K562 (cell line): ENCODE results near the gene RPL11. TPM values are rescaled to one million over a fixed set of nuclear protein-coding genes. Genes with fewer than 3 reads are reported as not detected.

ENCODE experiments used
- BRD4 ChIP-seq: fragments of 200-600 bp; sonication (generic); IDR thresholded peaks from 2 replicates; pipeline ENCODE4 v1.6.1; 2017; ENCODE audit warnings: inconsistent platforms
- POLR2H ChIP-seq: IDR thresholded peaks from 2 replicates; pipeline ENCODE4 v1.6.1; 2016; ENCODE audit warnings: missing genetic modification characterization, low read depth, mild to moderate bottlenecking, control low read depth, missing compliant biosample characterization, moderate library complexity
- PTRF ChIP-seq: fragments of 450-650 bp; IDR thresholded peaks from 2 replicates; pipeline ENCODE4 v1.6.1; 2016; ENCODE audit warnings: mild to moderate bottlenecking, missing genetic modification characterization, missing compliant biosample characterization
- SMAD1 ChIP-seq: fragments of 150-350 bp; IDR thresholded peaks from 2 replicates; pipeline ENCODE4 v1.6.1; 2014; ENCODE audit warnings: low read length, low read depth; ENCODE audit not compliant: partially characterized antibody
- XRCC4 ChIP-seq: IDR thresholded peaks from one replicate; pipeline ENCODE4 v1.6.1; 2011; ENCODE audit not compliant: insufficient read depth, insufficient read length; ENCODE audit errors: extremely low read depth
- ZC3H4 ChIP-seq: sonication (generic); formaldehyde crosslinking; IDR thresholded peaks from 2 replicates; pipeline ENCODE4 v1.9.0; 2021; ENCODE audit warnings: missing genetic modification reagents, borderline replicate concordance
- ZNF224 ChIP-seq: sonication (generic); formaldehyde crosslinking; IDR thresholded peaks from 2 replicates; pipeline ENCODE4 v1.8.0; 2022; ENCODE audit warnings: mild to moderate bottlenecking, missing genetic modification reagents
- ZNF324 ChIP-seq: fragments of 250-450 bp; sonication (Bioruptor Pico); IDR thresholded peaks from 2 replicates; pipeline ENCODE4 v1.4.0; 2020; ENCODE audit warnings: mild to moderate bottlenecking
- ZNF561 ChIP-seq: fragments of 450-650 bp; formaldehyde crosslinking; conservative IDR thresholded peaks from 2 replicates; pipeline ENCODE4 v1.4.0; 2020; ENCODE audit warnings: mild to moderate bottlenecking, moderate library complexity
- polyA plus RNA-seq, 8 experiments: library from polyadenylated mRNA; depleted of rRNA in 4 of 8; stranded (reverse) in 5 of 8; unstranded in 3 of 8; fragments of >200 nt; fragmentation: Nextera tagmentation in 2 of 8; fragmentation: Illumina TruSeq in 1 of 8; extraction: Ambion mirVana in 2 of 8; extraction: Trizol in 1 of 8; gene quantifications; 2 replicates each; pipeline versions ENCODE4 v1.2.1 to v1.2.3, GENCODE V29; 2011 to 2014; ENCODE audit warnings: inconsistent platforms in 1 of 8, missing spikeins in 1 of 8
- total RNA-seq, 7 experiments: library from RNA; depleted of rRNA in 6 of 7; stranded (reverse); fragments of >200 nt in 6 of 7; fragmentation: Illumina TruSeq in 2 of 7; extraction: Trizol in 2 of 7; gene quantifications; 2 replicates each; pipeline versions ENCODE4 v1.2.1 to v1.2.3, GENCODE V29; 2011 to 2021; ENCODE audit warnings: low replicate concordance in 1 of 7
- TF ChIP-seq, protein P1 (sequence below): sonication (generic); formaldehyde crosslinking; IDR thresholded peaks from 2 replicates; pipeline ENCODE4 v1.8.0; 2022; ENCODE audit warnings: missing genetic modification reagents, mild to moderate bottlenecking, borderline replicate concordance
- TF ChIP-seq, protein P2 (sequence below), 2 experiments: fragments of 450-650 bp in 1 of 2; sonication (generic) in 1 of 2; formaldehyde crosslinking; conservative IDR thresholded peaks; 2 replicates each; pipeline versions ENCODE4 v1.4.0 to v1.8.1; 2020 to 2022; ENCODE audit warnings: mild to moderate bottlenecking in 1 of 2, missing genetic modification reagents in 1 of 2
- TF ChIP-seq, protein P3 (sequence below): sonication (generic); formaldehyde crosslinking; IDR thresholded peaks from 2 replicates; pipeline ENCODE4 v1.8.1; 2023; ENCODE audit warnings: mild to moderate bottlenecking, missing genetic modification reagents
- TF ChIP-seq, protein P4 (sequence below): fragments of 450-650 bp; IDR thresholded peaks from 2 replicates; pipeline ENCODE4 v1.7.1; 2018; ENCODE audit warnings: mild to moderate bottlenecking, low read depth; ENCODE audit not compliant: partially characterized antibody
- TF ChIP-seq, protein P5 (sequence below), 3 experiments: IDR thresholded peaks in 2 of 3; conservative IDR thresholded peaks in 1 of 3; 2 replicates each; pipeline ENCODE4 v1.5.1; 2011 to 2012; ENCODE audit warnings: low read length in 3 of 3, mild to moderate bottlenecking in 3 of 3, control low read depth in 2 of 3, improper control_type of control experiment in 1 of 3, inconsistent platforms in 1 of 3, low read depth in 1 of 3, mixed read lengths in 1 of 3, moderate library complexity in 1 of 3; ENCODE audit not compliant: insufficient read depth in 2 of 3
- TF ChIP-seq, protein P6 (sequence below): sonication (generic); formaldehyde crosslinking; IDR thresholded peaks from 2 replicates; pipeline ENCODE4 v1.8.0; 2023; ENCODE audit warnings: mild to moderate bottlenecking, missing genetic modification reagents

Gene RPL11
- total and polyA plus RNA-seq, 9 of the 15 experiments (the other 6 are each of a cell fraction or from before 2014, with no cell fraction given) = 1,781 to 4,526 (median 3,111) TPM

DNA sequence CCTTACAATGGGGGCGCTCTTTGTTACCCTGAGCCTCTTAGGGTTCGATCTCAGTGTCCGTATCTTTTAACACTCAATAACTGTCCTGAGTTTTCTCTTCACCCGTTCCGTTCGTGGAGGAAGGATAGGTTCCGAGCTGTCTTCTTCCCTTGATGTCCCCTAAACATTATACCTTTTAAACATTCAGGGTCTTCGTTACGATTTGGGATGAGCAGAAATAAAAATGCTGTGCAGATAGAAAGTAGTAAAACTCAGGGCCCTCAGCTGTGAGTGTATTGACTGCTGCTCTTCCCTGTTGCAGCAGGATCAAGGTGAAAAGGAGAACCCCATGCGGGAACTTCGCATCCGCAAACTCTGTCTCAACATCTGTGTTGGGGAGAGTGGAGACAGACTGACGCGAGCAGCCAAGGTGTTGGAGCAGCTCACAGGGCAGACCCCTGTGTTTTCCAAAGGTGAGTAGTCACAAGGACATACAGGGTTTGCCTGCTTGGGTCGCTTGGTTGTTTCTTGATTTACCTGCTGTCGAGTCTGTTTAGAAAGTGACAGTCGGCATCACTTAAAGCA, 784 bp downstream of the RPL11 start (continued):
- TF ChIP-seq, protein P1, sequence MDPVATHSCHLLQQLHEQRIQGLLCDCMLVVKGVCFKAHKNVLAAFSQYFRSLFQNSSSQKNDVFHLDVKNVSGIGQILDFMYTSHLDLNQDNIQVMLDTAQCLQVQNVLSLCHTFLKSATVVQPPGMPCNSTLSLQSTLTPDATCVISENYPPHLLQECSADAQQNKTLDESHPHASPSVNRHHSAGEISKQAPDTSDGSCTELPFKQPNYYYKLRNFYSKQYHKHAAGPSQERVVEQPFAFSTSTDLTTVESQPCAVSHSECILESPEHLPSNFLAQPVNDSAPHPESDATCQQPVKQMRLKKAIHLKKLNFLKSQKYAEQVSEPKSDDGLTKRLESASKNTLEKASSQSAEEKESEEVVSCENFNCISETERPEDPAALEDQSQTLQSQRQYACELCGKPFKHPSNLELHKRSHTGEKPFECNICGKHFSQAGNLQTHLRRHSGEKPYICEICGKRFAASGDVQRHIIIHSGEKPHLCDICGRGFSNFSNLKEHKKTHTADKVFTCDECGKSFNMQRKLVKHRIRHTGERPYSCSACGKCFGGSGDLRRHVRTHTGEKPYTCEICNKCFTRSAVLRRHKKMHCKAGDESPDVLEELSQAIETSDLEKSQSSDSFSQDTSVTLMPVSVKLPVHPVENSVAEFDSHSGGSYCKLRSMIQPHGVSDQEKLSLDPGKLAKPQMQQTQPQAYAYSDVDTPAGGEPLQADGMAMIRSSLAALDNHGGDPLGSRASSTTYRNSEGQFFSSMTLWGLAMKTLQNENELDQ (CRISPR knock-in tag) = 0 out of 2 replicates have a peak, but pooled peaks have one; percentile 61
- TF ChIP-seq XRCC4 (no peak), POLR2H (tag) (no peak), BRD4 (peak; percentile 77; the same call in 1 of the 2 replicates), PTRF (tag) (no peak), ZNF224 (CRISPR knock-in tag) (0 out of 2 replicates have a peak, but pooled peaks have one; percentile 17), SMAD1 (no peak), ZNF561 (CRISPR knock-in tag) (no peak), ZC3H4 (CRISPR knock-in tag) (peak; percentile 72), ZNF324 (CRISPR knock-in tag) (no peak; the same call in 1 of the 2 replicates)
- TF ChIP-seq, protein P2, sequence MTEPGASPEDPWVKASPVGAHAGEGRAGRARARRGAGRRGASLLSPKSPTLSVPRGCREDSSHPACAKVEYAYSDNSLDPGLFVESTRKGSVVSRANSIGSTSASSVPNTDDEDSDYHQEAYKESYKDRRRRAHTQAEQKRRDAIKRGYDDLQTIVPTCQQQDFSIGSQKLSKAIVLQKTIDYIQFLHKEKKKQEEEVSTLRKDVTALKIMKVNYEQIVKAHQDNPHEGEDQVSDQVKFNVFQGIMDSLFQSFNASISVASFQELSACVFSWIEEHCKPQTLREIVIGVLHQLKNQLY (CRISPR knock-in tag; conservative IDR thresholded peaks at IDR 0.05) = no peak
- TF ChIP-seq, protein P3, sequence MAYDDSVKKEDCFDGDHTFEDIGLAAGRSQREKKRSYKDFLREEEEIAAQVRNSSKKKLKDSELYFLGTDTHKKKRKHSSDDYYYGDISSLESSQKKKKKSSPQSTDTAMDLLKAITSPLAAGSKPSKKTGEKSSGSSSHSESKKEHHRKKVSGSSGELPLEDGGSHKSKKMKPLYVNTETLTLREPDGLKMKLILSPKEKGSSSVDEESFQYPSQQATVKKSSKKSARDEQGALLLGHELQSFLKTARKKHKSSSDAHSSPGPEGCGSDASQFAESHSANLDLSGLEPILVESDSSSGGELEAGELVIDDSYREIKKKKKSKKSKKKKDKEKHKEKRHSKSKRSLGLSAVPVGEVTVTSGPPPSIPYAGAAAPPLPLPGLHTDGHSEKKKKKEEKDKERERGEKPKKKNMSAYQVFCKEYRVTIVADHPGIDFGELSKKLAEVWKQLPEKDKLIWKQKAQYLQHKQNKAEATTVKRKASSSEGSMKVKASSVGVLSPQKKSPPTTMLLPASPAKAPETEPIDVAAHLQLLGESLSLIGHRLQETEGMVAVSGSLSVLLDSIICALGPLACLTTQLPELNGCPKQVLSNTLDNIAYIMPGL (CRISPR knock-in tag) = 0 out of 2 replicates have a peak, but pooled peaks have one; percentile 12
- TF ChIP-seq, protein P4, sequence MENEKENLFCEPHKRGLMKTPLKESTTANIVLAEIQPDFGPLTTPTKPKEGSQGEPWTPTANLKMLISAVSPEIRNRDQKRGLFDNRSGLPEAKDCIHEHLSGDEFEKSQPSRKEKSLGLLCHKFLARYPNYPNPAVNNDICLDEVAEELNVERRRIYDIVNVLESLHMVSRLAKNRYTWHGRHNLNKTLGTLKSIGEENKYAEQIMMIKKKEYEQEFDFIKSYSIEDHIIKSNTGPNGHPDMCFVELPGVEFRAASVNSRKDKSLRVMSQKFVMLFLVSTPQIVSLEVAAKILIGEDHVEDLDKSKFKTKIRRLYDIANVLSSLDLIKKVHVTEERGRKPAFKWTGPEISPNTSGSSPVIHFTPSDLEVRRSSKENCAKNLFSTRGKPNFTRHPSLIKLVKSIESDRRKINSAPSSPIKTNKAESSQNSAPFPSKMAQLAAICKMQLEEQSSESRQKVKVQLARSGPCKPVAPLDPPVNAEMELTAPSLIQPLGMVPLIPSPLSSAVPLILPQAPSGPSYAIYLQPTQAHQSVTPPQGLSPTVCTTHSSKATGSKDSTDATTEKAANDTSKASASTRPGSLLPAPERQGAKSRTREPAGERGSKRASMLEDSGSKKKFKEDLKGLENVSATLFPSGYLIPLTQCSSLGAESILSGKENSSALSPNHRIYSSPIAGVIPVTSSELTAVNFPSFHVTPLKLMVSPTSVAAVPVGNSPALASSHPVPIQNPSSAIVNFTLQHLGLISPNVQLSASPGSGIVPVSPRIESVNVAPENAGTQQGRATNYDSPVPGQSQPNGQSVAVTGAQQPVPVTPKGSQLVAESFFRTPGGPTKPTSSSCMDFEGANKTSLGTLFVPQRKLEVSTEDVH = no peak
- TF ChIP-seq, protein P5, sequence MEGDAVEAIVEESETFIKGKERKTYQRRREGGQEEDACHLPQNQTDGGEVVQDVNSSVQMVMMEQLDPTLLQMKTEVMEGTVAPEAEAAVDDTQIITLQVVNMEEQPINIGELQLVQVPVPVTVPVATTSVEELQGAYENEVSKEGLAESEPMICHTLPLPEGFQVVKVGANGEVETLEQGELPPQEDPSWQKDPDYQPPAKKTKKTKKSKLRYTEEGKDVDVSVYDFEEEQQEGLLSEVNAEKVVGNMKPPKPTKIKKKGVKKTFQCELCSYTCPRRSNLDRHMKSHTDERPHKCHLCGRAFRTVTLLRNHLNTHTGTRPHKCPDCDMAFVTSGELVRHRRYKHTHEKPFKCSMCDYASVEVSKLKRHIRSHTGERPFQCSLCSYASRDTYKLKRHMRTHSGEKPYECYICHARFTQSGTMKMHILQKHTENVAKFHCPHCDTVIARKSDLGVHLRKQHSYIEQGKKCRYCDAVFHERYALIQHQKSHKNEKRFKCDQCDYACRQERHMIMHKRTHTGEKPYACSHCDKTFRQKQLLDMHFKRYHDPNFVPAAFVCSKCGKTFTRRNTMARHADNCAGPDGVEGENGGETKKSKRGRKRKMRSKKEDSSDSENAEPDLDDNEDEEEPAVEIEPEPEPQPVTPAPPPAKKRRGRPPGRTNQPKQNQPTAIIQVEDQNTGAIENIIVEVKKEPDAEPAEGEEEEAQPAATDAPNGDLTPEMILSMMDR (IDR thresholded peaks at IDR 0.05 in 2 of 3, conservative IDR thresholded peaks at IDR 0.05 in 1 of 3; ENCODE audit: insufficient read depth in 2 of 3, low read depth in 1 of 3, low read length in 3 of 3) = 0 out of 6 replicates have a peak, but pooled peaks have one; percentile 0 to 4 (median 1)
- TF ChIP-seq, protein P6, sequence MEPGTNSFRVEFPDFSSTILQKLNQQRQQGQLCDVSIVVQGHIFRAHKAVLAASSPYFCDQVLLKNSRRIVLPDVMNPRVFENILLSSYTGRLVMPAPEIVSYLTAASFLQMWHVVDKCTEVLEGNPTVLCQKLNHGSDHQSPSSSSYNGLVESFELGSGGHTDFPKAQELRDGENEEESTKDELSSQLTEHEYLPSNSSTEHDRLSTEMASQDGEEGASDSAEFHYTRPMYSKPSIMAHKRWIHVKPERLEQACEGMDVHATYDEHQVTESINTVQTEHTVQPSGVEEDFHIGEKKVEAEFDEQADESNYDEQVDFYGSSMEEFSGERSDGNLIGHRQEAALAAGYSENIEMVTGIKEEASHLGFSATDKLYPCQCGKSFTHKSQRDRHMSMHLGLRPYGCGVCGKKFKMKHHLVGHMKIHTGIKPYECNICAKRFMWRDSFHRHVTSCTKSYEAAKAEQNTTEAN (CRISPR knock-in tag) = 0 out of 2 replicates have a peak, but pooled peaks have one; percentile 46
